Subcutaneous adipose tissue (tissue), 4 donors: Measurements from ENCODE around the gene NNT. TPM values are rescaled to one million over a fixed set of nuclear protein-coding genes. Genes with fewer than 3 reads are reported as not detected.

Experiments used
- CTCF ChIP-seq: fragments of 450-650 bp; IDR thresholded peaks from one replicate; pipeline ENCODE4 v1.5.1; 2016; ENCODE audit warnings: low read depth, mild to moderate bottlenecking, control low read depth, antibody characterized with exemption, moderate library complexity
- total RNA-seq, 4 donors: library from RNA; depleted of rRNA; stranded (reverse); fragments of >200 nt; gene quantifications; one replicate each; pipeline ENCODE4 v1.1.0, GENCODE V29; 2016

Gene NNT
- total RNA-seq, 4 donors from 2014 or later: 93.8 to 136 (median 102) TPM

- no peak for TF ChIP-seq CTCF
Measured at GRCh38 chr5:43563321-43563720, 39.7 kb upstream of the NNT start.

- TF ChIP-seq CTCF: no peak
Measured at GRCh38 chr5:43564289-43564850, 38.6 kb upstream of the NNT start.

GRCh38 chr5:43565043-43565442 is 37.9 kb upstream of the NNT start:
- TF ChIP-seq CTCF: no peak

GRCh38 chr5:43567967-43568366 is 35.0 kb upstream of the NNT start:
- TF ChIP-seq CTCF: no peak

- no peak for TF ChIP-seq CTCF
Measured at GRCh38 chr5:43569236-43569746, 33.7 kb upstream of the NNT start.

GRCh38 chr5:43570450-43571158 is 32.4 kb upstream of the NNT start:
- TF ChIP-seq CTCF: no peak

- no peak for TF ChIP-seq CTCF
Measured at GRCh38 chr5:43571237-43571636, 31.7 kb upstream of the NNT start.
